Brain microvascular endothelial cell (primary cell): ENCODE results near the gene FARP1.

ENCODE experiments used
- DNase-seq: peaks from one replicate; pipeline ENCODE4 v3.0.0-alpha.2; 2020
- H3K27ac ChIP-seq: fragments of 250-450 bp; sonication (Bioruptor Pico); 2 replicates; pipeline ENCODE4 v1.5.1; 2020; ENCODE audit warnings: mild to moderate bottlenecking, moderate library complexity
- H3K27me3 ChIP-seq: fragments of 250-450 bp; sonication (Bioruptor Pico); replicated peaks from 2 replicates; pipeline ENCODE4 v1.5.1; 2020; ENCODE audit warnings: mild to moderate bottlenecking
- H3K36me3 ChIP-seq: fragments of 250-450 bp; sonication (Bioruptor Pico); replicated peaks from 2 replicates; pipeline ENCODE4 v1.5.1; 2020; ENCODE audit warnings: mild to moderate bottlenecking
- H3K4me3 ChIP-seq: 2 replicates; pipeline ENCODE4 v1.5.1; 2011; ENCODE audit warnings: low read depth, mild to moderate bottlenecking, control low read depth, low read length, moderate library complexity
- CTCF ChIP-seq: IDR thresholded peaks from 2 replicates; pipeline ENCODE4 v1.5.1; 2011; ENCODE audit warnings: low read depth, mild to moderate bottlenecking, moderate library complexity, low read length, control low read depth, inconsistent platforms; ENCODE audit errors: missing control alignments
- in situ Hi-C: cut with HindIII; loops from 2 replicates; pipeline ENCODE4 v1.10.0; 2017; ENCODE audit warnings: low sequenced_read_pairs, low pct_ligation_motif_present

Gene FARP1

GRCh38 chr13:98190889-98191444, 48.1 kb downstream of the FARP1 start:
- TF ChIP-seq CTCF: no peak
- Histone ChIP-seq H3K27me3 (no peaks in the 10 kb centered on the region), H3K27ac (no peak overlapping the region), H3K36me3 (no peaks in the 10 kb centered on the region), H3K4me3 (no peak overlapping the region)
- DNase-seq: no peak
- in situ Hi-C loops: no loop called here

GRCh38 chr13:98192008-98192407, 49.1 kb downstream of the FARP1 start:
- H3K27ac ChIP-seq: no peak overlapping the region
- no peak for DNase-seq
- no peak overlapping the region for H3K4me3 ChIP-seq
- H3K36me3 ChIP-seq: no peaks in the 10 kb centered on the region
- no peaks in the 10 kb centered on the region for H3K27me3 ChIP-seq
- no peak for TF ChIP-seq CTCF
- in situ Hi-C loops: no loop called here

- Histone ChIP-seq H3K27me3 (no peaks in the 10 kb centered on the region), H3K27ac (no peak overlapping the region), H3K36me3 (no peaks in the 10 kb centered on the region), H3K4me3 (no peak overlapping the region)
- TF ChIP-seq CTCF: no peak
- DNase-seq: no peak
- in situ Hi-C loops: no loop called here
Measured at GRCh38 chr13:98195054-98195791, 52.3 kb downstream of the FARP1 start.

GRCh38 chr13:98198683-98199082, 55.8 kb downstream of the FARP1 start:
- H3K36me3 ChIP-seq: no peaks in the 10 kb centered on the region
- H3K27ac ChIP-seq: no peak overlapping the region
- H3K4me3 ChIP-seq: no peak overlapping the region
- no peak for DNase-seq
- no peaks in the 10 kb centered on the region for H3K27me3 ChIP-seq
- in situ Hi-C loops: no loop called here
- no peak for TF ChIP-seq CTCF

- no peak overlapping the region for H3K4me3 ChIP-seq
- in situ Hi-C loops: no loop called here
- no peak for DNase-seq
- no peaks in the 10 kb centered on the region for H3K36me3 ChIP-seq
- no peak overlapping the region for H3K27ac ChIP-seq
- H3K27me3 ChIP-seq: no peaks in the 10 kb centered on the region
- TF ChIP-seq CTCF: no peak
Measured at GRCh38 chr13:98199480-98199879, 56.6 kb downstream of the FARP1 start.

- H3K27ac ChIP-seq: no peak overlapping the region
- no peaks in the 10 kb centered on the region for H3K36me3 ChIP-seq
- TF ChIP-seq CTCF: no peak
- in situ Hi-C loops: no loop called here
- no peak overlapping the region for H3K4me3 ChIP-seq
- DNase-seq: no peak
- H3K27me3 ChIP-seq: no peaks in the 10 kb centered on the region
Measured at GRCh38 chr13:98200211-98200878, 57.5 kb downstream of the FARP1 start.
